ENCODE data around the gene SLC2A9. TPM values are rescaled to one million over a fixed set of nuclear protein-coding genes. Genes with fewer than 3 reads are reported as not detected.
A peak's percentile ranks its signal among the peaks of the same experiment; 100 is the strongest.
"Not testable (repeated sequence)": the region's sequence is repeated elsewhere in the genome, so short reads cannot be mapped to it uniquely, and the experiment has no call there.

SLC2A9 gene
- total RNA-seq, 1 donor from 2014 or later, result 7.4 TPM

DNA sequence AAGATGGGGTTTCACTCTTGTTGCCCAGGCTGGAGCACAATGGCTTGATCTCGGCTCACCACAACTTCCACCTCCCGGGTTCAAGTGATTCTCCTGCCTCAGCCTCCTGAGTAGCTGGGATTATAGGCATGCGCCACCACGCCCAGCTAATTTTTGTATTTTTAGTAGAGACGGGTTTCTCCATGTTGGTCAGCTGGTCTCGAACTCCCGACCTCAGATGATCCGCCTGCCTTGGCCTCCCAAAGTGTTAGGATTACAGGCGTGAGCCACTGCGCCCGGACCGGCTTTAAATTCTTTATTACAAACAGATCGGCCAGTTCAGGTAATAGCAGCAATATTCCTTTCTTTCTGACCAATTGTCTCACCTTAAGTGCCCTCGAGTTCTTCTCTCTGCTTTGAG is 39.4 kb downstream of the SLC2A9 start:
- DNase-seq (ENCODE audit: low spot score); ATAC-seq; intact Hi-C loops (cut with DNase I): not testable (repeated sequence)

- intact Hi-C loops (cut with DNase I), result no loop called here
- no peak for DNase-seq (ENCODE audit: low spot score)
- ATAC-seq, result no peak
These were observed 40.4 kb downstream of the SLC2A9 start for GRCh38 chr4:9980898-9981297.

- ATAC-seq, result peak; percentile 22
- intact Hi-C loops (cut with DNase I), result no loop called here
- DNase-seq (ENCODE audit: low spot score), result no peak
These were observed 42.1 kb downstream of the SLC2A9 start for GRCh38 chr4:9979101-9979701.

GRCh38 chr4:9977518-9978031 is 43.7 kb downstream of the SLC2A9 start:
- intact Hi-C loops (cut with DNase I), result no loop called here
- ATAC-seq (no peak), DNase-seq (ENCODE audit: low spot score) (no peak)

DNA sequence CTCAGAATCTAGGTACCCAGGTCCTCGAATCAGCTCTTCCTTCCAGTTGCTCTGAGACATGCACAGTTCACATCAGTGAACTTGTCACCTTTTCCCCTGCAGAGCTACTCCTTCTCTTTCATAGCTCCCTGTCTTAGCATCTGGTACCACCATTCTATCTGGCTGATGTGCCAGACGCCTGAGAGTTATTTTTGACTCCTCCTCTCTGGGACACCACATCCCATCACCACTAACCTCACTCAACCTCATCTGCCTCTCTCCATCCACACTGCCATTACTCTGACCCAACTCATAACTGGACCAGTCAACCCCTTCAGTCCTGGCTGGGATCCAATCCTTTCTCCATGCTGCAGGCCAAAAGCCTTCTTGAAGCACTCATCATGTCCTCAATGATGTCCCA is 44.5 kb downstream of the SLC2A9 start:
- DNase-seq (ENCODE audit: low spot score) (no peak), ATAC-seq (no peak)
- intact Hi-C loops (cut with DNase I), result no loop called here

GRCh38 chr4:9976293-9976692 is 45.0 kb downstream of the SLC2A9 start:
- DNase-seq (ENCODE audit: low spot score) (no peak), ATAC-seq (no peak)
- intact Hi-C loops (cut with DNase I), result no loop called here

- no peak for DNase-seq (ENCODE audit: low spot score)
- no peak for ATAC-seq
- intact Hi-C loops (cut with DNase I), result no loop called here
These were observed 49.6 kb downstream of the SLC2A9 start for GRCh38 chr4:9971711-9972110.

- intact Hi-C loops (cut with DNase I), result no loop called here
- ATAC-seq, result no peak
- no peak for DNase-seq (ENCODE audit: low spot score)
These were observed 50.8 kb downstream of the SLC2A9 start for GRCh38 chr4:9970399-9971011.

DNA sequence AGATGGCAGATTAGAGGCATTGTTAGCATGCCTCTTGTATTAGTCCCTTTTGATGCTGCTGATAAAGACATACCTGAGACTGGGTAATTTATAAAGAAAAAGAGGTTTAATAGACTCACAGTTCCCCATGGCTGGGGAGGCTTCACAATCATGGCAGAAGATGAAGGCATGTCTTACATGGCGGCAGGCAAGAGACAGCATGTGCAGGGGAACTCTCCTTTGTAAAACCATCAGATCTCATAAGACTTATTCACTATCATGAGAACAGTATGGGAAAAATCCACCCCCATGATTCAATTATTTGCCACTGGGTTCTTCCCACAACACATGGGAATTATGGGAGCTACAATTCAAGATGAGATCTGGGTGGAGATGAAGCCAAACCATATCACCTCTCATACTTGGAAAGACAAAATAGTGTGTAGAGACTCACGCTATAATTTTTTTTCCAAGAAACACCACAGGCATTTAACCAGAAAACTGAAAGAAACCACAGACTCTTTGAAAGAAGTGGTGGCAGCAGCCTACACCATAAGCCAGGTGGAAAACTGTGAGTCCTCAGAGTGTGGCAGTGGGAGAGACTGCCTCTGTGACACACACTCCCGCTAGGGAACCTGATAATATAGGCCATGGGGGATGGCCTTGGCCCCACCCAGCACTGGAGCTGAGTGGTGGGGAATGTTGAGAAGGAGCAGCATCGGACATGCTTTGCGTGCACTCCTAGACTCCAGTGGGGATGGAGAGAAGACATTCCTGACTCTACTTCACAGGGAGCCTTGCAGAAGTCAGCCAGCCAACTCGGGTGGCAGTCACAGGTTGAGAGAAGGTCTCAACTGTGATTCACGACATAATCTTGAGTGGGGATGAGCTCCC is 51.5 kb downstream of the SLC2A9 start:
- ATAC-seq (no peak), DNase-seq (ENCODE audit: low spot score) (no peak)
- intact Hi-C loops (cut with DNase I), result no loop called here

DNA sequence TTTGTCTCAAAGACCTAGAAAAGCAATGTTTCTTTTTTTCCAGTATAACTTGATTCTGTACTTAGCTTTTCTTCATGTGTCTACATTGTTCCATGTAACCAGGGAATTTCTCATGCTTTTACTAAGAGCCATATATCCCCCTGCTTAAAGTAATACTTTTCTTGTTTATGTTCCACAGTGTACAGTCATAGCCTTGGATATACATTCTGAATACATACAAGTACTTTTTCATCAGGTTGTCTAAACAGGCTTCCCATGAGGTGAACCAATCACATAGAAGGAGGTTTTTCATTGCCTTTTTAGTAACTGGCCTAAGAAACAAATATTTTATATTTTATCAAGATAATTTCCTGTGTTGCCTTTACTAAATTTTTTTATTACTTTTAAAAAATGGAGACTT is 52.8 kb downstream of the SLC2A9 start:
- DNase-seq (ENCODE audit: low spot score), result no peak
- intact Hi-C loops (cut with DNase I), result no loop called here
- no peak for ATAC-seq

DNA sequence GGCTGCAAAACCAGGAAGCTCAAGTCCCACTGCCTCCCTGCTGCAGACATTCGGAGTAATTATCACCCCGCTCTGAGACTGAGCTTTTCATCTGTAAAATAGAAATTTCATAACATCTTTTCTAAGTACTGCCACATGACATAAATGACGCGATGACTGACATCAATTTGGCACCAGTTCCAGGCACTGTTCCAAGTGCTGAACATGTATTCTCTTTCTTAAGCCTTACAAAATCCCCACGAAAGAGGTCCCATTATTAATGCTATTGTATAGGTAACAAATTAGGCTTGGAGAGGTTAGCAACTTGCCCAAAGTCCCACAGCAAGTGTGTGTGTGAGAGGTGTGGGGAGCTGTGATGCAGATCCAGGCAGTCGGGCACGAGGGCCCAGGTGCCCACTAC is 56.4 kb downstream of the SLC2A9 start:
- intact Hi-C loops (cut with DNase I), result no loop called here
- no peak for ATAC-seq
- DNase-seq (ENCODE audit: low spot score), result no peak

DNA sequence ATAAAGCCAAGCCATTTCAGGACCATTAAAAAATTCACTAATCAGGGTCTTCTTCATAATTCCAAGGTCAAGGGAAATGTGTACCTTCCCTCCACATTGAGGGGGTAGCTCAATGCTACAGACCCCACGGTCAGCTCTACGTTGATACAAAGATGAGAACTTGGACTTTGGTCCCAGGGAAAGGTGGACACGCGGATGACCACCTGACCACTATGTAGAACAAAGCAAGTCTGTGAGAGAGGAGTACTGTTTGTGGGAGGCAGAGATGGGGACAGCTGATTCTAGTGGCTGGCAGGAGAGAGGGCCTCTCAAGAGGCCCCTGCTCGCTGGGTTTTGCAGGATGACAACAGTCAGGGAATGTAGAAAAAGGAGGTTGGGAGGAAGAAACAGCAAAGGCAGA is 58.0 kb downstream of the SLC2A9 start:
- ATAC-seq (no peak), DNase-seq (ENCODE audit: low spot score) (no peak)
- intact Hi-C loops (cut with DNase I), result no loop called here

DNA sequence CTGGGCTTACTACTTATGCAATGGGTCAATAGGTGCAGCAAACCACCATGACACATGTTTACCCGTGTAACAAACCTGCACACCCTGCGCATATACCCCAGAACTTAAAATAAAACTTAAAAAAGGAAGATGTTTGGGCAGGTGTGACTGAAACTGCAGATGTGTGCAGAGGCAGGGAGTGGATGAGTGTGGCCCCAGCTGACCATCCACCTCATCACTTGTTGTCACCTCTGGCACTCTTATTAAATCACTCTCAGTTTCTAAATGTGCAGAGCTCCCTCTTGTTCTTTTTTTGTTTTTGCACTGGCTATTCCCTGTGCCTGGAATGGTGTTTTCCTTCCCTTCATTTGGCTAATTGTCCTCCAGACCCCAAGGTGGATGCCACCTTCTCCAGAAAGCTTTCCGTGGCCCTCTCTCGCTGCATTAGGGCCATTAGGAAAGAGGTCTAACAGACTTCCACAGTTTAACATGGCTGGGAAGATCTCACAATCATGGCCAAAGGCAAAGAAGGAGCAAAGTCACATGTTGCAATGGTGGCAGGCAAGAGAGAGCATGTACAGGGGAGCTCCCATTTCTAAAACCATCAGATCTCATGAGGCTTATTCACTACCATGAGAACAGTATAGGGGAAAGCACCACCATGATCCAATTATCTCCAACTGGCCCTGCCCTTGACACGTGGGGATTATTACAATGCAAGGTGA is 58.5 kb downstream of the SLC2A9 start:
- ATAC-seq (no peak), DNase-seq (ENCODE audit: low spot score) (no peak)
- intact Hi-C loops (cut with DNase I), result no loop called here

- DNase-seq (ENCODE audit: low spot score) (no peak), ATAC-seq (no peak)
These were observed 66.8 kb downstream of the SLC2A9 start for GRCh38 chr4:9954468-9954867.

GRCh38 chr4:9953089-9953488 is 68.2 kb downstream of the SLC2A9 start:
- DNase-seq (ENCODE audit: low spot score) (no peak), ATAC-seq (no peak)
- intact Hi-C loops (cut with DNase I), result no loop called here

More at GRCh38 chr4:9954468-9954867, 66.8 kb downstream of the SLC2A9 start:
- intact Hi-C loops (cut with DNase I), result no loop called here

DNA sequence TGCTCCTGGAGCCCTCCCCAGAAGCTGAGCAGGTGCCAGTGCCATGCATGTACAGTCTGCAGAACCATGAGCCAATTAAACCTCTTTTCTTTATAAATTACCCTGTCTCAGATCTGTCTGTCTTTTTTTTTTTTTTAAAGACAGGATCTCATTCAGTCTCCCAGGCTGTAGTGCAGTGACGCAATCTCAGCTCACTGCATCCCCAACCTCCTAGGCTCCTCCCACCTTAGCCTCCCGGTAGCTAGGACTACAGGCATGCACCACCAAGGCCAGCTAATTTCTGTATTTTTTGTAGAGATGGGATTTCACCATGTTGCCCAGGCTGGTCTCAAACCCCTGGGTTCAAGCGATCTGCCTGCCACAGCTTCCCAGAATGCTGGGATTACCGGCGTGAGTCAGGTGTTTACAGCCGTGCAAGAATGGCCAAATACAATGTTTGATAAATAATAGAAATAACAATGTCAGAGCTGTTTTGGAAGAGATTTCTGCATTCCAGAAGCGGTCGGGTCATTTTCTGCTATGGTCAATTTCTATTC is 68.8 kb downstream of the SLC2A9 start:
- DNase-seq (ENCODE audit: low spot score) (no peak), ATAC-seq (no peak)
- intact Hi-C loops (cut with DNase I), result no loop called here

DNA sequence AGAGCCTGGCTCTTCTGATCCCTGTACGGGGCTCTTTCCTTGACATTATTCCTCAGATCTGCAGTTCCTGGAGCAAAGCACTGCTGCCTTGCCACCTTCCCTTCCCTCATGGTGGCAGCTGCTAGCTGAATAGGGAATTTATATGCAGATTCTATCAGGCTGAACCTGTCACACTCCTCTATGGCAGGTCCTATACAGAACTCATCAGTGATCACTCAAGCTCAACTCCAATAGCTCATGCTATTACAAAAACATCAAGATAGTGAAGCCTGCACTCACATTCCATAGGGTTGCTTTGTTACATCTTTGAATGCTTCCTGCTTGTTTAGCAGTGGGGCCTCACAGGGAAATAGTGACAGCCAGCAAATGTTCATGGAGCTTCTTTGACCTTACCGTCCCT is 71.7 kb downstream of the SLC2A9 start:
- DNase-seq (ENCODE audit: low spot score), result no peak
- intact Hi-C loops (cut with DNase I), result no loop called here
- no peak for ATAC-seq

DNA sequence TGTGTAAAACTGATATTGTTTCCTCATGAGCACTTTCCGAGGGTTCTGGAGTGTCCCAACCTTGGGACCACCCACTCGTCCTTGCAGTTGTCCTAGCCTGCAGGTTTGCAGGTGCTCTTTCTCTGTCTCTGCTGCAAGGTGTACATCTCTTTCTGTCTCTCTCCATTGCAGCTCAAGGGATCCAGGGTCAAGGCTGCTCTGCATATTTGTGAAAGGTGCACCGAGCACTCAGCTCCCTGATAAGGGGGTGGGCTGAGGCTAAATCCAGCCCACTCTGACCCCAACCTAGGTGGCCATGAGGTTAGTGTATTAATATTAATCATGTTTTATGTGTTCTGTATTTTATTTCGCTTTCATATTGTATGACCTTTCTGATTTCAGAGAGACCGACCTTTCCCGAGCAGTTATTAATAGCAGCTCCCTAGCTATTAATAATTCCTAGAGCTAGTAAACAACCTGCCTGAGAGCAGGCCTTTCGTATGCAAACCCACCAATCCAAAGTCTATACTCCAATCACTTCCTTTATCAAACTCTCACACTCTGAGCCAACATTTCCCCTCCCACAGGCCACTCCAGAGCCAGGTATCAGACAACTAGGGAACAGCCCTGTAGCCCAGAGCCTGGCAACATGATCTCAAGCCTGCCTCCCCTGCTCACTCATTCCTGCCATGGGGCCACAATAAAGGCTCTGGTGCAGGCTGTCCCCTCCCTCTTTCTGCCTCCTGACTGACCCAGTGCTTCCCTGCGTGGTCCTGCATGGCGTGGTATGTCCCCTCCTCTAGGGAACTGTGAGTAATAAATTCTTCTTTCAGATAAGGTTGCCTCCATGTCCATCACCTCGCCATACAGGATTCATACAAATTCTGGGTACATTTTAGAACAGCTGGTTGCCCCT is 73.9 kb downstream of the SLC2A9 start:
- intact Hi-C loops (cut with DNase I), result no loop called here
- no peak for ATAC-seq

More for the DNA sequence above, 73.9 kb downstream of the SLC2A9 start:
- DNase-seq (ENCODE audit: low spot score), result no peak
